Kidney (tissue), 14 donors: Measurements from ENCODE around the gene SPRYD3. TPM values are rescaled to one million over a fixed set of nuclear protein-coding genes. Genes with fewer than 3 reads are reported as not detected.
A peak's percentile ranks its signal among the peaks of the same experiment; 100 is the strongest.

Experiments used
- DNase-seq, 5 donors: peaks; one replicate each; pipeline ENCODE4 v3.0.0-alpha.2; 2013 to 2020
- FAIRE-seq: peaks from 2 replicates; lab custom pipeline; 2012; peaks lifted over from hg19 to GRCh38; lab: Jason Lieb, UNC
- H3K27ac ChIP-seq, 2 donors: one replicate each; pipeline ENCODE4 v1.7.0; 2013; ENCODE audit warnings: low read depth in 2 of 2, low read length in 2 of 2, inconsistent platforms in 1 of 2
- H3K27me3 ChIP-seq: one replicate; pipeline ENCODE4 v1.7.1; 2013; ENCODE audit warnings: low read length, inconsistent platforms; ENCODE audit not compliant: control insufficient read depth, insufficient read depth
- H3K36me3 ChIP-seq, 3 donors: one replicate each; pipeline versions ENCODE4 v1.7.0 to v1.7.1; 2013; ENCODE audit warnings: low read length in 3 of 3, control low read depth in 1 of 3, inconsistent platforms in 1 of 3; ENCODE audit not compliant: insufficient read depth in 3 of 3, control insufficient read depth in 2 of 3
- H3K4me1 ChIP-seq, 3 donors: one replicate each; pipeline versions ENCODE4 v1.7.0 to v1.7.1; 2013; ENCODE audit warnings: low read length in 3 of 3, inconsistent platforms in 1 of 3, low read depth in 1 of 3; ENCODE audit not compliant: control insufficient read depth in 2 of 3, insufficient read depth in 2 of 3
- H3K4me3 ChIP-seq, 3 donors: one replicate each; pipeline versions ENCODE4 v1.7.0 to v1.8.1; 2013; ENCODE audit warnings: low read length in 3 of 3, control low read depth in 1 of 3, inconsistent platforms in 1 of 3
- H3K9ac ChIP-seq, 3 donors: one replicate each; pipeline versions ENCODE4 v1.7.0 to v1.7.1; 2013; ENCODE audit warnings: low read length in 3 of 3, control low read depth in 1 of 3, inconsistent platforms in 1 of 3
- H3K9me3 ChIP-seq, 3 donors: one replicate each; pipeline versions ENCODE4 v1.7.0 to v1.7.1; 2013; ENCODE audit warnings: low read length in 3 of 3, control low read depth in 1 of 3, inconsistent platforms in 1 of 3; ENCODE audit not compliant: control insufficient read depth in 2 of 3, insufficient read depth in 1 of 3
- CTCF ChIP-seq: IDR thresholded peaks from 3 replicates; pipeline ENCODE4 v1.5.1; 2012; ENCODE audit warnings: mild to moderate bottlenecking, moderate library complexity, borderline replicate concordance; ENCODE audit not compliant: insufficient read depth; ENCODE audit errors: extremely low read depth
- intact Hi-C: fragments of 100-400 bp; cut with DNase I; formaldehyde crosslinking; loops from one replicate; pipeline ENCODE4 v1.11.1; 2022
- polyA plus RNA-seq: library from polyadenylated mRNA; stranded (reverse); fragments of 350-450 nt; fragmentation: Illumina TruSeq; extraction: RNeasy Lipid Tissue Mini Kit (QIAGEN cat#74804); gene quantifications from one replicate; pipeline ENCODE4 v1.2.3, GENCODE V29; 2014; ENCODE audit warnings: low read depth, low replicate concordance; ENCODE audit not compliant: insufficient read depth
- total RNA-seq: library from RNA; stranded (reverse); fragmentation: NEBNext Ultra II Directional; extraction: Animal tissue kit (Norgen Biotek cat#: 25700); gene quantifications from one replicate; pipeline ENCODE4 v1.2.1, GENCODE V29; 2021
- donor health status: control.
- donor health status: control.
- donor health status: control.
- donor health status: control.
- donor health status: control.
- donor health status: DM: yes; HTN: yes; CAD: no.
- donor health status: Normal renal cell carcinoma (clear cell type).

The SPRYD3 gene
- total and polyA plus RNA-seq, 2 donors from 2014 or later, result 40.0 to 72.3 TPM

GRCh38 chr12:53097564-53098353 lies 18.6 kb upstream of the SPRYD3 start, which contains the start of gene IGFBP6:
TSS of gene IGFBP6 (plus strand) at chr12:53097667. CDS start at chr12:53097718, 51 bp downstream.
- no peaks in the 10 kb centered on the region for H3K9me3 ChIP-seq
- DNase-seq (peak in 4 of 5 donors; percentile 53 to 92 (median 79)), FAIRE-seq (no peak)
- peak within 1 kb of the TSS in 2 of 3 donors; percentile 55 to 65 for H3K9ac ChIP-seq
- no peak for TF ChIP-seq CTCF
- intact Hi-C loops, result no loop called here
- H3K36me3 ChIP-seq, result no peaks in the 10 kb centered on the region
- H3K4me1 ChIP-seq, result peaks cover 4 to 26% (median 20%) of the 10 kb centered on the region in 3 donors
- H3K27me3 ChIP-seq, result no peaks in the 10 kb centered on the region
- peak within 1 kb of the TSS; percentile 44 to 71 (median 64) for H3K4me3 ChIP-seq
- peak within 1 kb of the TSS; percentile 66 to 81 for H3K27ac ChIP-seq

GRCh38 chr12:53097207-53097563 lies 18.0 kb upstream of the SPRYD3 start:
- intact Hi-C loops, result no loop called here
- Histone ChIP-seq H3K27me3 (no peaks in the 10 kb centered on the region), H3K36me3 (no peaks in the 10 kb centered on the region), H3K9me3 (no peaks in the 10 kb centered on the region), H3K27ac (peak overlapping the region; percentile 66 to 81), H3K4me1 (peaks cover 4 to 24% (median 18%) of the 10 kb centered on the region in 3 donors), H3K9ac (peak overlapping the region in 2 of 3 donors; percentile 55 to 65), H3K4me3 (peak overlapping the region; percentile 42 to 71 (median 64))
- no peak for FAIRE-seq
- TF ChIP-seq CTCF, result no peak
- DNase-seq, result peak in 2 of 5 donors; percentile 48 to 78

DNA sequence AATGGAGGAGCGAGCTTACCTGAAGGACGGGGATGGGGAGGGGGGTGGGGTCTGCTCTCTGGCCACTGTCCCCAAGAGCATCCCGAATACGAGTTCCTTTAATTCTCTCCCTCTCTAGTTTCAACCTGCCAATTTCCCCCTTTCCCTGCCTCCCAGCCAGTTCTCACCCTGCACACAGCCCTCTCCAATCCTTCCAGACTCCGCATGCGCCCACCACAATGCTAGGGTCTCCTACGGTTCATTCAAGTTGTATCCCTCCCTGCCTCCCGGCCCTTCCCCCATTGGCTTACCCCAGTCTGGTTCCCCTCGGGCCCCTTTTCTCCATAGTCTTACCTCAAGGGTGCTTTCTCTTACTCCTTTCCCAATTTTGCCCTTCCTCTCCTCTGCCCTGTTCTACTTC lies 17.6 kb upstream of the SPRYD3 start:
- no peaks in the 10 kb centered on the region for H3K27me3 ChIP-seq
- DNase-seq, result peak in 1 of 5 donors; percentile 25
- H3K36me3 ChIP-seq, result no peaks in the 10 kb centered on the region
- H3K4me1 ChIP-seq, result peaks cover 4 to 20% (median 15%) of the 10 kb centered on the region in 3 donors
- TF ChIP-seq CTCF, result no peak
- no peak for FAIRE-seq
- intact Hi-C loops, result no loop called here
- H3K27ac ChIP-seq, result peak overlapping the region; percentile 66 to 81
- H3K9me3 ChIP-seq, result no peaks in the 10 kb centered on the region
- H3K9ac ChIP-seq, result peak overlapping the region in 2 of 3 donors; percentile 55 to 65
- peak overlapping the region in 2 of 3 donors; percentile 64 to 71 for H3K4me3 ChIP-seq
